Activated CD4-positive, alpha-beta memory T cell treated with anti-CD3 and anti-CD28 coated beads for 36 hours (primary cell): Measurements from ENCODE around the gene APEH. TPM values are rescaled to one million over a fixed set of nuclear protein-coding genes. Genes with fewer than 3 reads are reported as not detected.
A peak's percentile ranks its signal among the peaks of the same experiment; 100 is the strongest.

Experiments
- CTCF ChIA-PET: fragments of 350-600 bp; sonication (Branson Sonifier 250); formaldehyde crosslinking; loops from one replicate; lab custom pipeline; 2021; ENCODE audit warnings: antibody characterized with exemption, inconsistent platforms; lab: Charles Lee
- POLR2A ChIA-PET: fragments of 350-600 bp; sonication (Branson Sonifier 250); formaldehyde crosslinking; loops from one replicate; lab custom pipeline; 2021; ENCODE audit warnings: antibody characterized with exemption; lab: Charles Lee
- DNase-seq: peaks from one replicate; pipeline ENCODE4 v3.0.0-alpha.2; 2020
- H3K27ac Mint-ChIP-seq: one replicate; pipeline ENCODE4 v1.8.0; 2021; ENCODE audit warnings: mixed read lengths
- H3K27me3 Mint-ChIP-seq: one replicate; pipeline ENCODE4 v1.8.0; 2021; ENCODE audit warnings: mixed read lengths
- H3K36me3 Mint-ChIP-seq: one replicate; pipeline ENCODE4 v1.8.0; 2021; ENCODE audit warnings: mixed read lengths
- H3K4me1 Mint-ChIP-seq: one replicate; pipeline ENCODE4 v1.8.0; 2021; ENCODE audit warnings: low read depth, mixed read lengths
- H3K4me3 Mint-ChIP-seq: one replicate; pipeline ENCODE4 v1.8.0; 2021; ENCODE audit warnings: mild to moderate bottlenecking, mixed read lengths
- H3K9me3 Mint-ChIP-seq: one replicate; pipeline ENCODE4 v1.8.0; 2021; ENCODE audit warnings: mixed read lengths
- intact Hi-C: fragments of 100-400 bp; cut with micrococcal nuclease; formaldehyde crosslinking; loops from one replicate; pipeline ENCODE4 v1.15.1; 2023
- total RNA-seq, 2 experiments: library from RNA; stranded (reverse); gene quantifications; one replicate each; pipeline ENCODE4 v1.2.3, GENCODE V29; 2021

Gene APEH
- total RNA-seq, 2 experiments from 2014 or later: 141 to 143 TPM

DNA sequence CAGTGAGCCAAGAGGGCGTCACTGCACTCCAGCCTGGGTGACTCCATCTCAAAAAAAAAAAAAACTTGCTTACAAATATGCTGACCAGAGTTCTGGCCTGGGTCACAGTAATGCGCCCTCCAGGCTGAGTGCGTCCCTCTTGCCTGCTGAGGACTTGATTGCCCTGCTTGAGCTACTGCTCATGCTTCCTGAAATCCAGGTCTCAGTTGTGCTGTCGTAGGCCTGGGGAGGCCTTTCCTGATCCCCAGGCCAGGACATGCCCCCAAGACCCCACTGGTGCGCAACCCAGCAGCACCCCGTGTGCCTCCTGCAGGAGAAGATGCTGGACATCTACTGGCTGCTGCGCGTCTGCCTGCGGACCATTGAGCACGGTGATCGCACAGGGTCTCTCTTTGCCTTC, 38.0 kb downstream of the APEH start:
- intact Hi-C loops: no loop called here
- H3K4me3 Mint-ChIP-seq: no peak overlapping the region
- H3K36me3 Mint-ChIP-seq: no peaks in the 10 kb centered on the region
- H3K4me1 Mint-ChIP-seq: no peaks in the 10 kb centered on the region
- no peaks in the 10 kb centered on the region for H3K27me3 Mint-ChIP-seq
- no peak for DNase-seq
- no peaks in the 10 kb centered on the region for H3K9me3 Mint-ChIP-seq
- CTCF ChIA-PET: no interaction called here
- POLR2A ChIA-PET: interaction anchor here (0.6 to 1.7 kb wide), 2 partner anchors 11 to 62 kb away, joined by 3 to 5 read pairs; no protein-coding TSS in a partner anchor
- no peak overlapping the region for H3K27ac Mint-ChIP-seq

DNA sequence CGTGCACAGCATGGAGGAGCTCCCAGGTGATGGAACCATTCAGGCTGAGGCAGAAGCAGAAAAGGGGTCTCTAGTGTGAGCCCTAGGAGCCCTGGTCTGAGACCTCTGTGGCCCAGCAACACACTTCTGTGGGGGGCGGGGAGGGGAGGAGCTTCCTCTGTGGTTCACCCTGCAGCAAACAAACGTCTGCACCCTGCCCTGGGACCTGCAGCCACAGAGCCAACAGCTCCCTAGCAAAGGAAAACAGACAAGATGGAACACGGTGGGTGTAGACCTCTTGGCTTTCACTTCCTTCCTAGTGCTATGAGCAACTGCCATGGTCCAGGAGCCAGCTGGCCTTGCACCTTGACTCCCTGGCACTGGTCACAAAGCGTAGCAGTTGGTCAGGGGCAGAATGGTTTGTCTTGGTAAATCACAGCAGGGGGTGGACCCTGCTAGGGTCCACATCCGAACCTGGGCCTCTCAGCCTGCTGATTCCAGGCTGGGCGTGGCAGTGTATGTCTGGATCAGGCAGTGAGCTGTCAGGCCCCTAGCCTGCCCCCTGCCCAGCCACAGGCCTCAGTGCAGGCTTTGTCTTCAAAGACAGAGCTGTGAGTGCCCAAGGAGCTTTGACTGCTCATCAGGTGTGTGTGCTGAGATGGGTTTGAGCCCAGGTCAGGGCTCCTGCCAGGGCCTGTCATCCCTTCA, 38.6 kb downstream of the APEH start:
- CTCF ChIA-PET: interaction anchor here (0.6 kb wide), 1 partner anchor 41 kb away, joined by 3 read pairs; no protein-coding TSS in a partner anchor
- no peaks in the 10 kb centered on the region for H3K27me3 Mint-ChIP-seq
- intact Hi-C loops: no loop called here
- H3K27ac Mint-ChIP-seq: no peak overlapping the region
- H3K4me3 Mint-ChIP-seq: no peak overlapping the region
- peaks cover 3% of the 10 kb centered on the region for H3K4me1 Mint-ChIP-seq
- H3K36me3 Mint-ChIP-seq: no peaks in the 10 kb centered on the region
- H3K9me3 Mint-ChIP-seq: no peaks in the 10 kb centered on the region
- POLR2A ChIA-PET: interaction anchor here (1.7 kb wide), 1 partner anchor 10 kb away, joined by 5 read pairs; no protein-coding TSS in a partner anchor
- DNase-seq: no peak

DNA sequence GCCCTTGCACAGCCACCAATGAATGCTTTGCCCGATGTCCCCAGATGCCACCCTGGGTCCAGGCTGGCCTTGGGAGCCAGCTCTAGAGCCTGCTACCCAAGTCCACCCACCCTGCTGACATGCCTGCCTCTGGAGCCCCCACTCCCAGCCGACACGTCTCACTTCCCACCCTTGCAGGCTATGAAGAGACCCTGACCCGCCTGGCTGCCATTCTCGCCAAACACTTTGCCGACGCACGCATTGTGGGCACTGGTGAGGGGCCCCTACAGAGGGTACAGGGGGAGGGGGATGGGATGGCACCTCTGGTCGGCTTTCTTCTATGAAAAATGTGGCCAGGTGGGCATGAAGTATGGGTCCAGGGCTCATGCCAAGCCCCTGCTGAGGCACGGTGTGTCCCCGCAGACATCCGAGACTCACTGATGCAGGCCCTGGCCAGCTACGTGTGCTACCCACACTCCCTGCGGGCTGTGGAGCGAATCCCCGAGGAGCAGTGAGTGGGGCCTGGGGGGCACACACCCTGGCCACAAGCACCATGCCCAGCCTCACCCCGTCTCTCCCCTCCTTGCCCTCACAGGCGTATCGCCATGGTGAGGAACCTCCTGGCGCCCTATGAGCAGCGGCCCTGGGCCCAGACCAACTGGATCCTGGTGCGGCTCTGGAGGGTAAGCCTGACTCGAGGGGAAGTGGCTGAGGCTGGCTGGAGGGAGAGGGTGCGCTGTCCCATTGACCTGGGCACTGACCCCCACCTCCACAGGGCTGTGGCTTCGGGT, 39.4 kb downstream of the APEH start:
- H3K27me3 Mint-ChIP-seq: no peaks in the 10 kb centered on the region
- H3K36me3 Mint-ChIP-seq: no peaks in the 10 kb centered on the region
- DNase-seq: no peak
- intact Hi-C loops: no loop called here
- peaks cover 5% of the 10 kb centered on the region for H3K4me1 Mint-ChIP-seq
- CTCF ChIA-PET: interaction anchor here (0.6 kb wide), 1 partner anchor 41 kb away, joined by 3 read pairs; no protein-coding TSS in a partner anchor
- H3K9me3 Mint-ChIP-seq: no peaks in the 10 kb centered on the region
- no peak overlapping the region for H3K4me3 Mint-ChIP-seq
- H3K27ac Mint-ChIP-seq: no peak overlapping the region
- POLR2A ChIA-PET: interaction anchor here (1.8 kb wide), 1 partner anchor 10 kb away, joined by 9 read pairs; the partner anchor contains the start of gene GMPPB

DNA sequence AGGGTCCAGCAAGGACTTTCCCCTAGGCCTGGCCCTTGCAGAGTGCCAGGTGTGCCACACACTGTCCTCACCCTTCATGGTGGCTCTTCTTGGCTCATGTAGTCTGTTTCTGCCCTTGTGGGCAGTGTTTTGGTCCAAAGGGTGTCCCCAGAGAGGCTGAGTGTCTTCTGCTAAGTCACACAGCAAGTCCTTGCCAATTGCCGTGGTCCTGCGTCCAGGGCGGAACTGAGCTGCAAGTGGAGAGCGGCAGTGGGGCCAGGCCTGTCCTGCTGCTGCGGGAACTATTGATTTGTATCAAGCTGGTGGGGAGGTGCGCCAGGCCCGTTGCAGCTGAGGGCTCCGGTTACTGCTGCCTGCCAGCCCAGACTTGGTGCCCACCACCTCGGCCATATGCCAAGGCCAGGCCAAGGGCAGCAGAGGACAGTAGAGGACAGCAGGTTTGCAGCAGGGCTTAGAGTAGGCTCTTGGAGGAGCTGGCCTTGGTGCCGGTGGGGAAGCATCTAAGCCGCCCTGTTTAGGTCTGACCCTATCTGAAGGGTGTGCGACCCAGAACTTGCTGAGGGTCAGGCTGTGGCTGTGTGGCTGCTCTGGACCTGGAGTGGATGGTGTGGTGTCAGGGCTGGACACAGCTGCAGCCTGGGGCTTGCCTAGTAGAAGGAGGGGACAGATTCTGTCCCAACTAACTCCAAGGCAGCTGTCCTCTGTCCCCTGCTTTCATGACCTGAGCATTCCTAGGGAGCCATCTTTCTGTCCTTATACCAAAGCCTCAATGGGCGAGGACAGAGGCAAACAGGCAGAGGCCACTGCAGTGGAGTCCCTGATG, 40.8 kb downstream of the APEH start:
- intact Hi-C loops: loop anchor here (5.0 kb wide), 1 partner anchor 142 kb away; the partner anchor contains the start of gene TRAIP
- Mint-ChIP-seq H3K36me3 (peaks cover 6% of the 10 kb centered on the region), H3K27ac (no peak overlapping the region), H3K27me3 (no peaks in the 10 kb centered on the region), H3K9me3 (no peaks in the 10 kb centered on the region), H3K4me1 (peaks cover 15% of the 10 kb centered on the region), H3K4me3 (no peak overlapping the region)
- no peak for DNase-seq
- ChIA-PET CTCF (interaction anchor here (0.6 to 1.2 kb wide), 3 partner anchors 11 to 175 kb away, joined by 3 to 4 read pairs (median 3); no protein-coding TSS in a partner anchor), POLR2A (interaction anchor here (0.6 to 1.8 kb wide), 2 partner anchors 9 to 135 kb away, joined by 3 to 9 read pairs; partner anchors contain the start of gene GMPPB)

DNA sequence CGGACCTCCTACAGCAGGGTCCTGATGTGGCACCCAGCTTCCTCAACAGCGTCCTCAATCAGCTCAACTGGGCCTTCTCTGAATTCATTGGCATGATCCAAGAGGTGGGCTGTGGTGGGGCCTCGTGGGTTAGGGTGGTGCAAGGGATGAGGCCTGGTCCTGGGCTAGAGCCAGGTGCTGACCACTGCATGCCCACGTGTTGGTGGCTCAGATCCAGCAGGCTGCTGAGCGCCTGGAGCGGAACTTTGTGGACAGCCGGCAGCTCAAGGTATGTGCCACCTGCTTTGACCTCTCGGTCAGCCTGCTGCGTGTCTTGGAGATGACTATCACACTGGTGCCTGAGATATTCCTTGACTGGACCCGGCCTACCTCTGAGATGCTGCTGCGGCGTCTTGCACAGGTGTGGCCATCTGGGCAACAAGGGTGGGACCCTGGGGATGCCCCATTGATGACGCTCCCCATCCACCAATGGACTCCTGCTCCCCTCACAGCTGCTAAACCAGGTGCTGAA, 41.5 kb downstream of the APEH start:
- intact Hi-C loops: loop anchor here (5.0 kb wide), 1 partner anchor 142 kb away; the partner anchor contains the start of gene TRAIP
- CTCF ChIA-PET: interaction anchor here (0.8 to 1.2 kb wide), 2 partner anchors 12 to 176 kb away, joined by 3 to 4 read pairs; no protein-coding TSS in a partner anchor
- no peaks in the 10 kb centered on the region for H3K9me3 Mint-ChIP-seq
- H3K4me1 Mint-ChIP-seq: peaks cover 16% of the 10 kb centered on the region
- POLR2A ChIA-PET: interaction anchor here (1.8 kb wide), 1 partner anchor 8 kb away, joined by 9 read pairs; the partner anchor contains the start of gene GMPPB
- peaks cover 8% of the 10 kb centered on the region for H3K36me3 Mint-ChIP-seq
- no peak overlapping the region for H3K27ac Mint-ChIP-seq
- no peak for DNase-seq
- H3K4me3 Mint-ChIP-seq: no peak overlapping the region
- no peaks in the 10 kb centered on the region for H3K27me3 Mint-ChIP-seq

DNA sequence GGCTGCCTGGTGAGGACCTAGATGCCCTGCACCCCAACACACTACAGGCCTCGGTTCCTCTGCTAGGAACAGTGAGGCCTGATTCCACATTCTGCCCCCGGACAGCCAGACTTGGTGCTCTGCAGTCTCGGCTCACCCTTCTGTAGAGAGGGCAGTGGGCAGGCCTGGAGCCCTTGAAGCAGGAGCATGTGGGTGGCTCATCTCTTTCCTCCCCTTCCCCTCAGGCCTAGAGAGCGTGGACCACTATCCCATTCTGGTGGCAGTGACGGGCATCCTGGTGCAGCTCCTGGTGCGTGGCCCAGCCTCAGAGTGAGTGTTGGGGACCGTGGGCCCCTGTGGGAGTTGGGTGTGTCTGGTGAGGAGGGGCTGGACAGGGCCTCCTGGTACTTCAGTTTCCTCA, 42.0 kb downstream of the APEH start:
- no peaks in the 10 kb centered on the region for H3K9me3 Mint-ChIP-seq
- no peak overlapping the region for H3K27ac Mint-ChIP-seq
- ChIA-PET CTCF (interaction anchor here (0.8 kb wide), 1 partner anchor 176 kb away, joined by 3 read pairs; no protein-coding TSS in a partner anchor), POLR2A (no interaction called here)
- no peaks in the 10 kb centered on the region for H3K27me3 Mint-ChIP-seq
- peaks cover 12% of the 10 kb centered on the region for H3K36me3 Mint-ChIP-seq
- intact Hi-C loops: loop anchor here (5.0 kb wide), 1 partner anchor 141 kb away; the partner anchor contains the start of gene TRAIP
- H3K4me1 Mint-ChIP-seq: peaks cover 20% of the 10 kb centered on the region
- DNase-seq: no peak
- no peak overlapping the region for H3K4me3 Mint-ChIP-seq

DNA sequence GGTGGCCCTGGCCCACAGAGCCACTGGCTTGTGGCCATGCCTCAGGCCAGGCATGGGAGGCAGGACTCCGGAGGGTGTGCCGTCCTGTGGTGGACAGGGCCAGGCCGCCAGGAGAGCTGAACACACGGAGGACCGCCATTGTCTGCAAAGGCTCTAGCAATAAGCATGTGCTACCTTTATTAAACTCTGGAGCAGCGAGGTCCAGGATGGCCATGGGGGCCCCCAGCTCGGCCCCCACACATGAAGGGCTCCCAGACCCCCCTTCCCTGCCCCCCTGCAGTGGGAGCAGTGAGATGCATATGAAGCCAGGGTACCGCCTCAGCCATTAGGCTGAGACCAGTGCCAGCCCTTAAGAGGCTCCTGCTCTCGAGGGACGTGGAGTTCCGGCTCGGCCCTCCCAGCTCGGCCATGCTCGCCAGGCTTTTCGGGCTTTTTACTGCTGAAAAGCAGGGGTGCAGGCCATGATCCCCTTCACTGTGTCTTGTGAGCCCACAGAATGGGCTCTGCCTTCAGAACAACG, 42.6 kb downstream of the APEH start:
- Mint-ChIP-seq H3K27ac (no peak overlapping the region), H3K4me3 (no peak overlapping the region), H3K4me1 (peaks cover 22% of the 10 kb centered on the region), H3K36me3 (peaks cover 15% of the 10 kb centered on the region), H3K27me3 (no peaks in the 10 kb centered on the region), H3K9me3 (no peaks in the 10 kb centered on the region)
- intact Hi-C loops: loop anchor here (5.0 kb wide), 1 partner anchor 141 kb away; the partner anchor contains the start of gene TRAIP
- CTCF ChIA-PET: no interaction called here
- POLR2A ChIA-PET: no interaction called here
- no peak for DNase-seq

DNA sequence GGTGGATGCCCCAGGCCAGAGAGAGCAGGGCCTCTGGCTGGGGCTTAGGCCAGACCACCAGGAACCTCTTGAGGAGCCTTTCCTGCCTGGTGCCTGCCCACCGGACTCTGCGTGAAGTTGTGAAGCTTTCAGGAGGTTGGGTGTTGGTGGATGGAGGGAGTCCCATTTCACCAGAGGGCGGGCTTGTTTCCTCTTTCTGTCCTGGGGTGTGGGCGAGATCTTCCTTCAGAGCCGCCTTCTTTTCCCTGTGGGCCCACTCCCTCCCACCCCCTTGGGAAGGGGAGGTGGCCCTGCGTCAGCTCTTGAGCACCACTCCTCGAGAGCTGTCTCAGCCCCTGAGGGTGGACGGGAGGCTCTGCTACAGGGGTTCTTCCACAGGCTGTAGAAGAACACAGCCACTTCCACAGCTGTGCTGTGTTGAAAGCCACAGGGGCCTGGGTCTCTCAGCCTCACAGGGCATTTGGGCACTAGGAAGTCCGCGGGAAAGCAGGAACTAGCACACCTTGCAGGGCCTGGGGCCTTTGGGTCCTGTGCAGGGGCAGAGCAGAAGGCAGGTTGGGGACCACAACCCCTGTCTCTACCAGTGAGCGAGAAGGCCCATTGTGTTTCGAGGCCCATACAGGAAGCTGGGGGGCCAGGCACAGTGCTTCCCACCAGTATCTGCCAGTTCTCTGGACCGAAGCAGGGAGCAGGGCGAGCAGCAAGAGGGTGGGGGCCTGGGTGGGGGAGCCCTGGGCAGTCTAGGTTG, 43.2 kb downstream of the APEH start:
- Mint-ChIP-seq H3K27ac (no peak overlapping the region), H3K36me3 (peaks cover 19% of the 10 kb centered on the region)
- POLR2A ChIA-PET: no interaction called here

DNA sequence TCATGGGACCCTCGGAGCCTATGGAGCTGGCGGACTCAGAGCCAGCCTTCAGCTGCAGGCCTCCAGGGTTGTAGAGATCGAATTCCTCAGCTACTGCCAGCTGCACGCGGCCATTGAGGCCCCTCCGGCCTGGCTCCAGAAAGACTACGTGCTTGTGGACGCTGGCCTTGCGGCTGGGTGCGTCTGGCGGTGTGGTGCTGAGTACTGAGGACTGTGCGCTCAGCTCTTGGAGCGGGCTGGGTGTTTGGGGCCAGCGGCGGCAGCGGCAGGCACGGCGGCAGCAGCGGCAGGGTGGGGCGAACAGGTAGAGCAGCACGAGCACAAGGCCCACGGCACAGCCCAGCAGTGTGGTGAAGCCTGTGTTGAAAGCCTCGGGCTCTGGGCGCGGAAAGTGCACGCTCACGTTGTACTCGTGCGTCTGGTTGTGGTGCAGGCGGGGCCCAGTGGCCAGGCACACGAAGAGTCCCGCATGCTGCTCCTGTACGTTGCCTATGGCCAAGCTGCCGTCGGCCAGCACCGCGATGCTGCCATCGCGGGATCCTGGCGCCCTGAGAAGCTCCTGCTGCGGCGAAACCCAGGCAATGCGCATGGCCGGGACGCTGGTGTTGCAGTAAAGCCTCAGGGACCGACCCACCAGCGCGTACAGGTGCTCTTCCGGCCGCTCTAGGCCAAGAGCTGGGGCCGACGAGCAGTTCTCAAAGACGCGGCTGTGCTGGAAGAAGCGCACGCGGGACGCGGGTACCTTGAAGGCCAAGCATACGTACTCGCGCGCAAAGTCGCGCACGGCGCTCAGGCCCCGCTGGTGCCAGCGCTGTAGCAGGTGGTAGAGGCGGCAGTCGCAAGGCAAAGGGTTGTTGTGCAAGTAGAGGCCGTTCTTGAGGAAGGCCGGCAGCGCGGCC, 44.1 kb downstream of the APEH start:
- Mint-ChIP-seq H3K9me3 (no peaks in the 10 kb centered on the region), H3K4me3 (peak overlapping the region; percentile 76), H3K27ac (peak overlapping the region; percentile 8), H3K27me3 (no peaks in the 10 kb centered on the region), H3K36me3 (peaks cover 25% of the 10 kb centered on the region), H3K4me1 (peaks cover 32% of the 10 kb centered on the region)
- POLR2A ChIA-PET: interaction anchor here (0.7 to 1.1 kb wide), 2 partner anchors 10 to 87 kb away, joined by 3 to 4 read pairs; no protein-coding TSS in a partner anchor
- CTCF ChIA-PET: interaction anchor here (0.8 to 2.3 kb wide), 5 partner anchors 11 to 178 kb away, joined by 3 to 8 read pairs (median 5); no protein-coding TSS in a partner anchor
- intact Hi-C loops: loop anchor here (5.0 kb wide), 1 partner anchor 139 kb away; the partner anchor contains the start of gene TRAIP
- DNase-seq: no peak

More for the DNA sequence above, 43.2 kb downstream of the APEH start:
- intact Hi-C loops: loop anchor here (5.0 kb wide), 1 partner anchor 140 kb away; the partner anchor contains the start of gene TRAIP
- no peaks in the 10 kb centered on the region for H3K27me3 Mint-ChIP-seq
- CTCF ChIA-PET: interaction anchor here (0.8 kb wide), 1 partner anchor 14 kb away, joined by 3 read pairs; no protein-coding TSS in a partner anchor
- H3K9me3 Mint-ChIP-seq: no peaks in the 10 kb centered on the region
- H3K4me3 Mint-ChIP-seq: no peak overlapping the region
- no peak for DNase-seq
- H3K4me1 Mint-ChIP-seq: peaks cover 25% of the 10 kb centered on the region
